Activated T-helper 9 cell treated with anti-CD3 and anti-CD28 coated beads, Interleukin-2, amount 50 U/mL, for 16 hours (primary cell): ENCODE data around the gene FLYWCH2.

ENCODE experiments used
- DNase-seq: peaks from one replicate; pipeline ENCODE4 v3.0.0-alpha.2; 2020; ENCODE audit warnings: low read depth

The FLYWCH2 gene

GRCh38 chr16:2882650-2883457 is at the start of gene FLYWCH2:
Gene FLYWCH2 (plus strand): TSS chr16:2883215. CDS start chr16:2896450, 13,235 bp downstream.
- peak; percentile 99 for DNase-seq

GRCh38 chr16:2833776-2834175 is 49.2 kb upstream of the FLYWCH2 start:
- no peak for DNase-seq

- DNase-seq = no peak
Measured at GRCh38 chr16:2834968-2835367, 48.0 kb upstream of the FLYWCH2 start.

- DNase-seq = no peak
Measured at GRCh38 chr16:2835638-2836493, 47.1 kb upstream of the FLYWCH2 start.

GRCh38 chr16:2836646-2837508 is 46.1 kb upstream of the FLYWCH2 start:
- no peak for DNase-seq

- DNase-seq = peak; percentile 30
Measured at GRCh38 chr16:2838928-2839327, 44.1 kb upstream of the FLYWCH2 start.

GRCh38 chr16:2839650-2840450 is 43.2 kb upstream of the FLYWCH2 start:
- no peak for DNase-seq

- DNase-seq = no peak
Measured at GRCh38 chr16:2840914-2841313, 42.1 kb upstream of the FLYWCH2 start.

GRCh38 chr16:2841606-2842339 is 41.2 kb upstream of the FLYWCH2 start:
- DNase-seq = no peak

GRCh38 chr16:2842340-2843000 is 40.5 kb upstream of the FLYWCH2 start:
- DNase-seq = peak; percentile 73

- no peak for DNase-seq
Measured at GRCh38 chr16:2843526-2843925, 39.5 kb upstream of the FLYWCH2 start.

- no peak for DNase-seq
Measured at GRCh38 chr16:2845116-2845515, 37.9 kb upstream of the FLYWCH2 start.

- no peak for DNase-seq
Measured at GRCh38 chr16:2846511-2847310, 36.3 kb upstream of the FLYWCH2 start.

- DNase-seq = no peak
Measured at GRCh38 chr16:2848933-2849725, 33.9 kb upstream of the FLYWCH2 start.

- no peak for DNase-seq
Measured at GRCh38 chr16:2852003-2852730, 30.8 kb upstream of the FLYWCH2 start.

GRCh38 chr16:2852731-2853507 is 30.1 kb upstream of the FLYWCH2 start:
- DNase-seq = no peak

- DNase-seq = no peak
Measured at GRCh38 chr16:2853531-2854073, 29.4 kb upstream of the FLYWCH2 start.
